Measurements from ENCODE around the gene RHBDF1. TPM values are rescaled to one million over a fixed set of nuclear protein-coding genes. Genes with fewer than 3 reads are reported as not detected.
"Not testable (repeated sequence)": the region's sequence is repeated elsewhere in the genome, so short reads cannot be mapped to it uniquely, and the experiment has no call there.

RHBDF1 gene
- polyA plus RNA-seq, 1 donor from 2014 or later: 0.21 TPM

- Histone ChIP-seq H3F3A (ENCODE audit: insufficient read depth, low read length, poor library complexity, severe bottlenecking) (no peaks in the 10 kb centered on the region), H3K4me3 (ENCODE audit: low read length) (no peak overlapping the region)
- no peak for TF ChIP-seq EP300 (conservative IDR thresholded peaks at IDR 0.05; ENCODE audit: poor library complexity, severe bottlenecking)
- TF ChIP-seq POLR2AphosphoS5 (IDR thresholded peaks at IDR 0.05): no peak
- no peak for TF ChIP-seq REST (IDR thresholded peaks at IDR 0.05; ENCODE audit: borderline replicate concordance)
- no peak for TF ChIP-seq SMC3 (conservative IDR thresholded peaks at IDR 0.05; ENCODE audit: poor library complexity)
- no peak for TF ChIP-seq RAD21 (conservative IDR thresholded peaks at IDR 0.05)
- TF ChIP-seq TAF1 (IDR thresholded peaks at IDR 0.05; ENCODE audit: low read depth): no peak
Measured at GRCh38 chr16:41439-42068, 30.9 kb downstream of the RHBDF1 start.

GRCh38 chr16:38941-39892 is 33.2 kb downstream of the RHBDF1 start:
- Histone ChIP-seq H3K9me3 (ENCODE audit: low read length) (no peaks in the 10 kb centered on the region), H4K20me1 (ENCODE audit: insufficient read depth) (no peaks in the 10 kb centered on the region), H3K27ac (ENCODE audit: low read length) (no peak overlapping the region), H3K9ac (ENCODE audit: low read length) (no peak overlapping the region), H2AFZ (ENCODE audit: low read depth, low read length) (no peak overlapping the region), H3K36me3 (ENCODE audit: insufficient read depth, low read length) (no peaks in the 10 kb centered on the region), H3K4me2 (ENCODE audit: low read length) (no peak overlapping the region), H3K4me3 (ENCODE audit: low read length) (no peak overlapping the region), H3K27me3 (ENCODE audit: insufficient read depth, low read depth, low read length) (no peaks in the 10 kb centered on the region), H3K79me2 (replicated peaks; ENCODE audit: insufficient read depth, low read length) (no peaks in the 10 kb centered on the region), H3K9me2 (ENCODE audit: insufficient read depth, low read length) (no peaks in the 10 kb centered on the region), H3F3A (ENCODE audit: insufficient read depth, low read length, poor library complexity, severe bottlenecking) (no peaks in the 10 kb centered on the region)
- TF ChIP-seq SMC3 (conservative IDR thresholded peaks at IDR 0.05; ENCODE audit: poor library complexity): no peak
- no peak for TF ChIP-seq POLR2AphosphoS5 (IDR thresholded peaks at IDR 0.05)
- TF ChIP-seq TAF1 (IDR thresholded peaks at IDR 0.05; ENCODE audit: low read depth): no peak
- TF ChIP-seq RAD21 (conservative IDR thresholded peaks at IDR 0.05): no peak
- TF ChIP-seq EZH2 (IDR thresholded peaks at IDR 0.05; ENCODE audit: borderline replicate concordance, insufficient read depth, low read length, poor library complexity, severe bottlenecking): no peak
- TF ChIP-seq CTCF (IDR thresholded peaks at IDR 0.05; ENCODE audit: poor library complexity, severe bottlenecking): no peak
- no peak for TF ChIP-seq REST (IDR thresholded peaks at IDR 0.05; ENCODE audit: borderline replicate concordance)
- no peak for TF ChIP-seq MXI1 (conservative IDR thresholded peaks at IDR 0.05; ENCODE audit: poor library complexity, severe bottlenecking)
- TF ChIP-seq EP300 (conservative IDR thresholded peaks at IDR 0.05; ENCODE audit: poor library complexity, severe bottlenecking): no peak

More at GRCh38 chr16:41439-42068, 30.9 kb downstream of the RHBDF1 start:
- H3K27ac ChIP-seq (ENCODE audit: low read length): no peak overlapping the region
- H3K9me2 ChIP-seq (ENCODE audit: insufficient read depth, low read length): no peaks in the 10 kb centered on the region
- no peak overlapping the region for H3K9ac ChIP-seq (ENCODE audit: low read length)
- H3K27me3 ChIP-seq (ENCODE audit: insufficient read depth, low read depth, low read length): no peaks in the 10 kb centered on the region
- H3K9me3 ChIP-seq (ENCODE audit: low read length): no peaks in the 10 kb centered on the region
- H2AFZ ChIP-seq (ENCODE audit: low read depth, low read length): no peak overlapping the region
- H3K36me3 ChIP-seq (ENCODE audit: insufficient read depth, low read length): no peaks in the 10 kb centered on the region
- H3K4me2 ChIP-seq (ENCODE audit: low read length): no peak overlapping the region
- no peaks in the 10 kb centered on the region for H3K79me2 ChIP-seq (replicated peaks; ENCODE audit: insufficient read depth, low read length)
- no peaks in the 10 kb centered on the region for H4K20me1 ChIP-seq (ENCODE audit: insufficient read depth)

- not testable (repeated sequence) for H2AFZ ChIP-seq (ENCODE audit: low read depth, low read length); H3K27ac ChIP-seq (ENCODE audit: low read length); H3K36me3 ChIP-seq (ENCODE audit: insufficient read depth, low read length); H3K9ac ChIP-seq (ENCODE audit: low read length); H3K9me3 ChIP-seq (ENCODE audit: low read length); H3F3A ChIP-seq (ENCODE audit: insufficient read depth, low read length, poor library complexity, severe bottlenecking); H3K4me2 ChIP-seq (ENCODE audit: low read length); H3K79me2 ChIP-seq (replicated peaks; ENCODE audit: insufficient read depth, low read length); H3K4me3 ChIP-seq (ENCODE audit: low read length); H3K9me2 ChIP-seq (ENCODE audit: insufficient read depth, low read length); H4K20me1 ChIP-seq (ENCODE audit: insufficient read depth); H3K27me3 ChIP-seq (ENCODE audit: insufficient read depth, low read depth, low read length)
Measured at GRCh38 chr16:38206-38605, 34.2 kb downstream of the RHBDF1 start.
